Measurements from ENCODE around the gene KSR1. TPM values are rescaled to one million over a fixed set of nuclear protein-coding genes. Genes with fewer than 3 reads are reported as not detected.
"Not testable (repeated sequence)": the region's sequence is repeated elsewhere in the genome, so short reads cannot be mapped to it uniquely, and the experiment has no call there.

Gene KSR1
- total RNA-seq, 1 donor from 2014 or later = 36.5 TPM

GRCh38 chr17:27670791-27671590 is 214.7 kb downstream of the KSR1 start:
- intact Hi-C loops (cut with micrococcal nuclease) = no loop called here

DNA sequence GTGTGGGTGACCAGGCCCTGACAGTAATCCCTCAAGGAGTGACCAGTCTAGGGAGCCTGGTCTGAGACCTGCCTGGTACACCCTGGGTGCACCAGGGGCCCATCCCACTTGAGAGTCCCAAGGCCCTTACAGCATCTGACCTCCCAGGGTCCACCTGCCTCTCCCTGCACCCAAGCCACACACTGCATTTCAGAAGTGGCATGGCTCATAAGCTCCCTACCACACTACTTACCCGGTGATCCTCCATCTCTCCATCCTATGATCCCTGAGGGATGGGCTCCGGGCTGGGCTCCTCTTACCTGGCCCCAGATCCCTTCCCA is 215.3 kb downstream of the KSR1 start:
- intact Hi-C loops (cut with micrococcal nuclease) = no loop called here

DNA sequence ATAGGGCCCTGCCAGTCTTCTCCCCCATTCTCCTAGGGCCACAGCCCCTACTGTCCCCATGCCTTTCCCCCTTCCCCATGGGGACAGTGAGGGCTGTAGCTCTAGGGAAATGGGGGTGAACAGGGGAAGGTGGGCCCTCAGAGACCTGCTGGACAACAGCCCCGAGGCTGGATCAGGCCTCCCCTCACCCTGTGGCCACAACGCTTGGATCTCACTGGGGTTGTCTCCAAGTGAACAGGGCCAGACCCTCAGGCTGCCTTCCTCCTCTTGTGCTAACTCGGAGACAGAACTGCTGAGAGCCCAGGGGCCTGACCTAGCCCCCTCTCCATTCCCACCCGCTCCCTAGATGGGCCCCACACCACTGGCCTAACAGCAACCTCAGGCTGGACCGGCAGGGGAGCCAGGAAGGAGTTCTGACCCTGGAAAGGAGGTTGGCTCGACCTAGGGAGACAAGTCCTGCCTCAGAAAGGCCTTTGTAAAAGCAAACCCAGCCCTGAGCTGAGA is 215.8 kb downstream of the KSR1 start:
- intact Hi-C loops (cut with micrococcal nuclease) = not testable (repeated sequence)

DNA sequence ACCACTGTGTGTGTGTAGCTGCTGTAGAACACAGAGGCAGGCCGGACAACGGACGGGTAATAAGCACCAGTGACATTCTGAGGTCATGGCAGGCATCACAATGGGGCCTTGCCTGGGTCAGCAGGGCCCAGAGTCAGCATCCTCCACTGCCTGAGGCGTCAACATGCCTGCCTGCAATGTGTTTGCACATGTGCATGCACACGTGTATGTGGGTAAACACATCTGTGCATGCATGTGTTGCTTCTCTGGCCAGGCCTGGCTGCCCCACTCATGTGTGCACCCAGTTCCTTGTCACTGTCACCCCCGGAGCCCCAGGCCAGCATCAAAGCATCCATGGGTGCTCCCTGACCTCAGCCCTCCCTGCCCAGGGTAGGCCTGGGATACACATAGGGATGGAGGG is 218.1 kb downstream of the KSR1 start:
- intact Hi-C loops (cut with micrococcal nuclease) = no loop called here

Other genes with a start within 250 kb of the KSR1 start
- gene WSB1, start 162.3 kb upstream of the KSR1 start, total RNA-seq = 87.4 and 90.7 TPM in 2 replicates
- gene LGALS9, start 174.7 kb downstream of the KSR1 start, total RNA-seq = 133 and 134 TPM in 2 replicates

All from T-helper 2 cell treated with Interferon-gamma antibody and Interleukin-4, amounts not matched to agents 100 ng/mL and 5 ng/mL, for 36 hours (primary cell).